ENCODE data around the gene ADGRG2. TPM values are rescaled to one million over a fixed set of nuclear protein-coding genes. Genes with fewer than 3 reads are reported as not detected.
"Not testable (repeated sequence)": the region's sequence is repeated elsewhere in the genome, so short reads cannot be mapped to it uniquely, and the experiment has no call there.

ADGRG2 gene
- total RNA-seq, 1 experiment from 2014 or later, result 1.4 TPM

GRCh38 chrX:19024366-19024765, 97.9 kb downstream of the ADGRG2 start:
- BruUV-seq (replicated peaks), result no TSS peak

GRCh38 chrX:19019996-19020395, 102.3 kb downstream of the ADGRG2 start:
- H3F3A ChIP-seq (ENCODE audit: low read length, unreplicated experiment), result no peaks in the 10 kb centered on the region
- intact Hi-C loops (cut with micrococcal nuclease), result loop anchor here (5.0 kb wide), 1 partner anchor 102 kb away; the partner anchor contains the start of gene ADGRG2
- H3K9ac ChIP-seq (ENCODE audit: low read length), result no peak overlapping the region
- H3K9me2 ChIP-seq (replicated peaks; ENCODE audit: low read length), result no peaks in the 10 kb centered on the region
- POLR2A ChIA-PET (ENCODE audit: unreplicated experiment), result no interaction called here
- H3K9me3 ChIP-seq (ENCODE audit: low read length), result no peaks in the 10 kb centered on the region
- H4K20me1 ChIP-seq (ENCODE audit: low read length), result no peaks in the 10 kb centered on the region
- CTCF ChIA-PET, result no interaction called here
- H3K4me3 ChIP-seq (ENCODE audit: low read length), result no peak overlapping the region
- H3K36me3 ChIP-seq (ENCODE audit: low read depth, low read length), result no peaks in the 10 kb centered on the region
- H3K27me3 ChIP-seq (ENCODE audit: low read length), result no peaks in the 10 kb centered on the region
- no peak overlapping the region for H3K4me2 ChIP-seq (ENCODE audit: low read length)
- BruUV-seq (replicated peaks), result no TSS peak
- H3K79me2 ChIP-seq (ENCODE audit: low read length), result no peaks in the 10 kb centered on the region
- no peak overlapping the region for H2AFZ ChIP-seq (ENCODE audit: low read length)
- no peak for ATAC-seq
- peaks cover 13% of the 10 kb centered on the region for H3K4me1 ChIP-seq (ENCODE audit: insufficient read depth, low read length)
- DNase-seq, result no peak
- H3K27ac ChIP-seq (ENCODE audit: low read length), result no peak overlapping the region
- TF ChIP-seq CTCF (conservative IDR thresholded peaks at IDR 0.05; ENCODE audit: low read depth, low read length) (no peak), EZH2 (IDR thresholded peaks at IDR 0.05; ENCODE audit: low read length, unreplicated experiment) (no peak), EZH2phosphoT487 (IDR thresholded peaks at IDR 0.05; ENCODE audit: borderline replicate concordance, low read length) (no peak)

More at GRCh38 chrX:19024366-19024765, 97.9 kb downstream of the ADGRG2 start:
- no peak overlapping the region for H3K9ac ChIP-seq (ENCODE audit: low read length)
- no peak overlapping the region for H3K4me2 ChIP-seq (ENCODE audit: low read length)
- H3K36me3 ChIP-seq (ENCODE audit: low read depth, low read length), result no peaks in the 10 kb centered on the region
- TF ChIP-seq CTCF (conservative IDR thresholded peaks at IDR 0.05; ENCODE audit: low read depth, low read length) (no peak), EZH2 (IDR thresholded peaks at IDR 0.05; ENCODE audit: low read length, unreplicated experiment) (no peak), EZH2phosphoT487 (IDR thresholded peaks at IDR 0.05; ENCODE audit: borderline replicate concordance, low read length) (no peak)
- no peaks in the 10 kb centered on the region for H3K4me1 ChIP-seq (ENCODE audit: insufficient read depth, low read length)
- no peak overlapping the region for H3K27ac ChIP-seq (ENCODE audit: low read length)
- H3K79me2 ChIP-seq (ENCODE audit: low read length), result no peaks in the 10 kb centered on the region
- no peak overlapping the region for H2AFZ ChIP-seq (ENCODE audit: low read length)
- H3K27me3 ChIP-seq (ENCODE audit: low read length), result no peaks in the 10 kb centered on the region
- CTCF ChIA-PET, result no interaction called here
- H4K20me1 ChIP-seq (ENCODE audit: low read length), result no peaks in the 10 kb centered on the region
- intact Hi-C loops (cut with micrococcal nuclease), result no loop called here
- POLR2A ChIA-PET (ENCODE audit: unreplicated experiment), result interaction anchor here (0.6 kb wide), 1 partner anchor 29 kb away, joined by 5 read pairs; no protein-coding TSS in a partner anchor
- ATAC-seq, result no peak
- H3K4me3 ChIP-seq (ENCODE audit: low read length), result no peak overlapping the region
- no peaks in the 10 kb centered on the region for H3K9me2 ChIP-seq (replicated peaks; ENCODE audit: low read length)
- no peak for DNase-seq
- H3F3A ChIP-seq (ENCODE audit: low read length, unreplicated experiment), result no peaks in the 10 kb centered on the region
- no peaks in the 10 kb centered on the region for H3K9me3 ChIP-seq (ENCODE audit: low read length)

GRCh38 chrX:19017271-19017670, 105.0 kb downstream of the ADGRG2 start:
- ATAC-seq (peak; percentile 87), DNase-seq (peak; percentile 63)
- peak; percentile 85 for TF ChIP-seq CTCF (conservative IDR thresholded peaks at IDR 0.05; ENCODE audit: low read depth, low read length)
- no peak for TF ChIP-seq EZH2 (IDR thresholded peaks at IDR 0.05; ENCODE audit: low read length, unreplicated experiment)
- no peak for TF ChIP-seq EZH2phosphoT487 (IDR thresholded peaks at IDR 0.05; ENCODE audit: borderline replicate concordance, low read length)

GRCh38 chrX:19016614-19017013, 105.7 kb downstream of the ADGRG2 start:
- H3K9me2 ChIP-seq (replicated peaks; ENCODE audit: low read length); H3K4me3 ChIP-seq (ENCODE audit: low read length); H3K9ac ChIP-seq (ENCODE audit: low read length); H3K4me2 ChIP-seq (ENCODE audit: low read length); H3K36me3 ChIP-seq (ENCODE audit: low read depth, low read length); H3K9me3 ChIP-seq (ENCODE audit: low read length); BruUV-seq (replicated peaks); H2AFZ ChIP-seq (ENCODE audit: low read length); H3F3A ChIP-seq (ENCODE audit: low read length, unreplicated experiment); H4K20me1 ChIP-seq (ENCODE audit: low read length); H3K79me2 ChIP-seq (ENCODE audit: low read length); H3K27me3 ChIP-seq (ENCODE audit: low read length); POLR2A ChIA-PET (ENCODE audit: unreplicated experiment); H3K27ac ChIP-seq (ENCODE audit: low read length): not testable (repeated sequence)
- CTCF ChIA-PET, result interaction anchor here (0.5 to 2.8 kb wide), 2 partner anchors 317 to 619 kb away, joined by 3 to 14 read pairs; no protein-coding TSS in a partner anchor
- DNase-seq, result peak; percentile 73
- H3K4me1 ChIP-seq (ENCODE audit: insufficient read depth, low read length), result peaks cover 13% of the 10 kb centered on the region
- intact Hi-C loops (cut with micrococcal nuclease), result loop anchor here (1.0 to 5.0 kb wide), 4 partner anchors 30 to 318 kb away; partner anchors contain the start of gene ADGRG2
- peak; percentile 67 for ATAC-seq

More at GRCh38 chrX:19017271-19017670, 105.0 kb downstream of the ADGRG2 start:
- H3K9me3 ChIP-seq (ENCODE audit: low read length), result no peaks in the 10 kb centered on the region
- no peak overlapping the region for H3K4me2 ChIP-seq (ENCODE audit: low read length)
- CTCF ChIA-PET, result interaction anchor here (0.5 to 2.8 kb wide), 3 partner anchors 79 to 620 kb away, joined by 3 to 14 read pairs (median 3); no protein-coding TSS in a partner anchor
- BruUV-seq (replicated peaks), result no TSS peak
- POLR2A ChIA-PET (ENCODE audit: unreplicated experiment), result no interaction called here
- H3F3A ChIP-seq (ENCODE audit: low read length, unreplicated experiment), result no peaks in the 10 kb centered on the region
- no peaks in the 10 kb centered on the region for H4K20me1 ChIP-seq (ENCODE audit: low read length)
- H3K27me3 ChIP-seq (ENCODE audit: low read length), result no peaks in the 10 kb centered on the region
- no peak overlapping the region for H2AFZ ChIP-seq (ENCODE audit: low read length)
- H3K79me2 ChIP-seq (ENCODE audit: low read length), result no peaks in the 10 kb centered on the region
- H3K4me1 ChIP-seq (ENCODE audit: insufficient read depth, low read length), result peaks cover 13% of the 10 kb centered on the region
- no peaks in the 10 kb centered on the region for H3K36me3 ChIP-seq (ENCODE audit: low read depth, low read length)
- no peak overlapping the region for H3K4me3 ChIP-seq (ENCODE audit: low read length)
- H3K9ac ChIP-seq (ENCODE audit: low read length), result no peak overlapping the region
- no peak overlapping the region for H3K27ac ChIP-seq (ENCODE audit: low read length)
- intact Hi-C loops (cut with micrococcal nuclease), result loop anchor here (1.0 to 5.0 kb wide), 4 partner anchors 30 to 317 kb away; partner anchors contain the start of gene ADGRG2
- H3K9me2 ChIP-seq (replicated peaks; ENCODE audit: low read length), result no peaks in the 10 kb centered on the region
